GM12872 (cell line): Measurements from ENCODE around the gene DOK7.

Experiments
- TF ChIP-seq, protein P1 (sequence below): IDR thresholded peaks from 3 replicates; pipeline ENCODE4 v1.5.1; 2011; ENCODE audit warnings: low read depth, mild to moderate bottlenecking, low read length, moderate library complexity; ENCODE audit not compliant: insufficient read depth

DOK7 gene

DNA sequence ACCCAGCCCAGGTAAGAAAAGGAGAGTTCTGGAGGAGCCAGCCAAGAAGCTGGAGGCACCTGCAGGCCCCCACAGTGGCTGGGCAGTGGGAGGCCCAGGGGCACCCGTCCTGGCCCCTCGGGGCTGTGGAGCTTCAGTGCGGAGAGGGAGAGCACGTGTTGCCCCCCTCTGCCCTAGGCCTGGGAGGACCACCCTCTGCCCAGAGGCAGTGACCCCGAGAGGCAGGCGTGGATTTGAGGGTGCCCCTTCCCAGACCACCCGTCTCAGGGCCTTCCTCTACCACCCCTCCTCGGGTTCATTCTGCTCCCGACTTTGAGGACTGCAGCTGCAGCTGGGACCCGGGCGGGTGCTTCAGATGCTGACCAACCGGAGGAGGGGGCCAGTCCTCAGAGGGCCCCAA, 33.5 kb upstream of the DOK7 start:
- TF ChIP-seq, protein P1, sequence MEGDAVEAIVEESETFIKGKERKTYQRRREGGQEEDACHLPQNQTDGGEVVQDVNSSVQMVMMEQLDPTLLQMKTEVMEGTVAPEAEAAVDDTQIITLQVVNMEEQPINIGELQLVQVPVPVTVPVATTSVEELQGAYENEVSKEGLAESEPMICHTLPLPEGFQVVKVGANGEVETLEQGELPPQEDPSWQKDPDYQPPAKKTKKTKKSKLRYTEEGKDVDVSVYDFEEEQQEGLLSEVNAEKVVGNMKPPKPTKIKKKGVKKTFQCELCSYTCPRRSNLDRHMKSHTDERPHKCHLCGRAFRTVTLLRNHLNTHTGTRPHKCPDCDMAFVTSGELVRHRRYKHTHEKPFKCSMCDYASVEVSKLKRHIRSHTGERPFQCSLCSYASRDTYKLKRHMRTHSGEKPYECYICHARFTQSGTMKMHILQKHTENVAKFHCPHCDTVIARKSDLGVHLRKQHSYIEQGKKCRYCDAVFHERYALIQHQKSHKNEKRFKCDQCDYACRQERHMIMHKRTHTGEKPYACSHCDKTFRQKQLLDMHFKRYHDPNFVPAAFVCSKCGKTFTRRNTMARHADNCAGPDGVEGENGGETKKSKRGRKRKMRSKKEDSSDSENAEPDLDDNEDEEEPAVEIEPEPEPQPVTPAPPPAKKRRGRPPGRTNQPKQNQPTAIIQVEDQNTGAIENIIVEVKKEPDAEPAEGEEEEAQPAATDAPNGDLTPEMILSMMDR = no peak

- TF ChIP-seq, protein P1 = no peak
Observed at GRCh38 chr4:3430524-3430923, 32.6 kb upstream of the DOK7 start.

GRCh38 chr4:3431446-3431993, 31.6 kb upstream of the DOK7 start:
- TF ChIP-seq, protein P1 = no peak

DNA sequence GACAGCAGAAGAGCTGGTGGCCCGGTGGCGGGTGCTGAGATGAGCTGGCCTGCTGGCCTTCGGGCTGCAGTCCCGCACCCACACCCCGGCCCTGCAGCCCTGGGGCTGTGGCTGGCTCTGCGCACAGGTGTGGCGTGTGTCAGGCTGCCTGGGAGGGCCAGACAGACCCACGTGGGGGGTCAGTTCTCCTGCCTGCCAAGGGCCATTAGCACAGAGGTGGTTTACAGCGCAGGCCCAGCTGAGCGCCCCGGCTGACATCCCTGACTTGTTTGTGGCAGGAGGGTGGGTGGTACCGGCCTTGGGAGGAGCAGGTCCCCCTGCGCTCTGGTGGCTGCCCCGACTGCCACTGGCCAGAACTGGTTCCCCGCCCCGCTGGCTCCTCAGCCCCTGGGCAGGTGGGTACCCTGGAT, 30.7 kb upstream of the DOK7 start:
- TF ChIP-seq, protein P1 = no peak

DNA sequence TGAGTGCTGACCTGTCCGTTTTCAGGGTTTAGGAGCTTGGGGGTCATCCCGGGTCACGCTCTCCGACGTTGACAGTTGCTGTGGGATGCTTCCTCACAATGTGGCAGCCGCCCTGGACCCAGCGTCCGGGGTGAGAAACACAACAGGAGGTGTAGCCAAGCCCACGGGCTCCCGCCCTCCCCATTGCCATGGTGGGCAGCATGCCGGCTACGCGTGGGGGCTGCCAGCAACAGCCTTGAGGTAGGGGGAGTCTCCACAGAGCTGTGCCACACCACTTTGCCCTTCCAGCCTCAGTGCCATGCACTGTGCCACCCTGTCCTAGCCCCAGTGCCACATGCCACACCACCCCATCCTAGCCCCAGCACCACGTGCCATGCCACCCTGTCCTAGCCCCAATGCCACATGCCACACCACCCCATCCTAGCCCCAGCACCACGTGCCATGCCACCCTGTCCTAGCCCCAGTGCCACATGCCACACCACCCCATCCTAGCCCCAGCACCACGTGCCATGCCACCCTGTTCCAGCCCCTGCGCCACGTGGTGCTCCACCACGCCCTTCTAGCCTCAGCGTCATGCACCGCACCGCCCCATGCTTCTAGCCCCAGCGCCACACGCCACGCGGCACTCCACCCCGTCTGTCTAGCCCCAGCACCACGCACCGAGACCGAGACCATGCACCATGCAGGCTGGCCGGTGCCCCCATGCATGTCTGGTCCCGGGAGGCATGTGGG, 29.8 kb upstream of the DOK7 start:
- TF ChIP-seq, protein P1 = no peak

- TF ChIP-seq, protein P1 = peak; percentile 31; the same call in 1 of the 3 replicates
Observed at GRCh38 chr4:3434881-3435685, 28.0 kb upstream of the DOK7 start.

DNA sequence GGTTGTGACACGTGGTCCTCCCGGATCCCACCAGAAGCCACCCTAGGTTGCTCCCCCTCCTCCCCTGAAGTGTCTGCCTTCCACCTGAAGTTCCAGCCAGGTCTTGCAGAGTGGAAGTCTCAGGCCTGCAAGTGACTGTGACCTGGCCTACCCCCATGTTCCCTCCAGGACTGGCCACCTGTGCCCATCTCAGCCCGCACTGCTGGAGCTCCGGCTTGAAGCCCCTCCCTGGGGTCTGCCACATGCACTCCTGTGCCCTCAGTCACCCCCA, 27.5 kb upstream of the DOK7 start:
- TF ChIP-seq, protein P1 = no peak
